Upper lobe of left lung (tissue), 6 donors: Measurements from ENCODE around the gene CDC37L1. TPM values are rescaled to one million over a fixed set of nuclear protein-coding genes. Genes with fewer than 3 reads are reported as not detected.

ENCODE experiments used
- ATAC-seq, 2 donors: fragments of 200-7000 bp; cut with Tn5 transposase; one replicate each; pipeline ENCODE4 v1.9.1; 2022; ENCODE audit warnings: mild to moderate bottlenecking in 2 of 2, moderate library complexity in 2 of 2; ENCODE audit not compliant: low FRiP score in 2 of 2
- DNase-seq, 2 donors: peaks; one replicate each; pipeline ENCODE4 v3.0.0-alpha.2; 2019 to 2020
- H3K27ac ChIP-seq, 4 donors: fragments of 200-600 bp; sonication (generic); one replicate each; pipeline ENCODE4 v1.5.1; 2016 to 2019
- H3K27me3 ChIP-seq, 4 donors: fragments of 200-600 bp; sonication (generic); one replicate each; pipeline ENCODE4 v1.5.1; 2017 to 2019
- H3K36me3 ChIP-seq, 4 donors: fragments of 200-600 bp; sonication (generic); one replicate each; pipeline ENCODE4 v1.5.1; 2016 to 2019
- H3K4me1 ChIP-seq, 4 donors: fragments of 200-600 bp; sonication (generic); one replicate each; pipeline ENCODE4 v1.5.1; 2018 to 2019
- H3K4me3 ChIP-seq, 4 donors: fragments of 200-600 bp; sonication (generic); one replicate each; pipeline ENCODE4 v1.5.1; 2017 to 2019; ENCODE audit warnings: mild to moderate bottlenecking in 2 of 4, moderate library complexity in 1 of 4
- H3K9me3 ChIP-seq, 4 donors: fragments of 200-600 bp; sonication (generic); one replicate each; pipeline ENCODE4 v1.5.1; 2018 to 2019
- EP300 ChIP-seq, 4 donors: sonication (generic); formaldehyde crosslinking; IDR thresholded peaks; one replicate each; pipeline ENCODE4 v1.5.1; 2017; ENCODE audit warnings: antibody characterized with exemption in 4 of 4, control low read depth in 2 of 4
- POLR2A ChIP-seq, 4 donors: fragments of 450-650 bp; IDR thresholded peaks; one replicate each; pipeline ENCODE4 v1.5.1; 2016 to 2017; ENCODE audit warnings: antibody characterized with exemption in 4 of 4, mild to moderate bottlenecking in 2 of 4
- POLR2AphosphoS5 ChIP-seq, 2 donors: sonication (generic); formaldehyde crosslinking; IDR thresholded peaks; one replicate each; pipeline ENCODE4 v1.5.1; 2017; ENCODE audit warnings: antibody characterized with exemption in 2 of 2
- WGBS, 2 donors: methylation state at CpG; one replicate each; pipeline ENCODE4 v1.1.5; 2017 to 2018; 5-methylcytosine and 5-hydroxymethylcytosine counted together
- total RNA-seq, 6 donors: library from RNA; depleted of rRNA in 4 of 6; stranded (reverse); fragments of >200 nt in 4 of 6; gene quantifications; one replicate each; pipeline versions ENCODE4 v1.1.0 to v1.2.1, GENCODE V29; 2016 to 2021
- TF ChIP-seq, protein P1 (sequence below), 6 experiments: fragments of 450-650 bp in 4 of 6; fragments of 200-600 bp in 2 of 6; sonication (generic) in 2 of 6; IDR thresholded peaks; one replicate each; pipeline ENCODE4 v1.5.1; 2016 to 2019; ENCODE audit warnings: antibody characterized with exemption in 6 of 6
- donor health status: DM: no; HTN: no; CAD: no; lungs with moderate emphysema.
- donor health status: DM: no; HTN: yes; CAD: no; lungs with severe emphysema.

CDC37L1 gene
- total RNA-seq, 6 donors from 2014 or later: 8.1 to 38.8 (median 18.2) TPM

- H3K36me3 ChIP-seq: no peaks in the 10 kb centered on the region
- no peak overlapping the region for H3K4me3 ChIP-seq
- DNase-seq (no peak), ATAC-seq (no peak)
- H3K4me1 ChIP-seq: peaks cover 0 to 9% (median 5%) of the 10 kb centered on the region in 4 donors
- no peaks in the 10 kb centered on the region for H3K27me3 ChIP-seq
- H3K9me3 ChIP-seq: no peaks in the 10 kb centered on the region
- TF ChIP-seq EP300 (IDR thresholded peaks at IDR 0.05) (no peak), POLR2AphosphoS5 (IDR thresholded peaks at IDR 0.05) (no peak), POLR2A (IDR thresholded peaks at IDR 0.05) (no peak)
- TF ChIP-seq, protein P1, sequence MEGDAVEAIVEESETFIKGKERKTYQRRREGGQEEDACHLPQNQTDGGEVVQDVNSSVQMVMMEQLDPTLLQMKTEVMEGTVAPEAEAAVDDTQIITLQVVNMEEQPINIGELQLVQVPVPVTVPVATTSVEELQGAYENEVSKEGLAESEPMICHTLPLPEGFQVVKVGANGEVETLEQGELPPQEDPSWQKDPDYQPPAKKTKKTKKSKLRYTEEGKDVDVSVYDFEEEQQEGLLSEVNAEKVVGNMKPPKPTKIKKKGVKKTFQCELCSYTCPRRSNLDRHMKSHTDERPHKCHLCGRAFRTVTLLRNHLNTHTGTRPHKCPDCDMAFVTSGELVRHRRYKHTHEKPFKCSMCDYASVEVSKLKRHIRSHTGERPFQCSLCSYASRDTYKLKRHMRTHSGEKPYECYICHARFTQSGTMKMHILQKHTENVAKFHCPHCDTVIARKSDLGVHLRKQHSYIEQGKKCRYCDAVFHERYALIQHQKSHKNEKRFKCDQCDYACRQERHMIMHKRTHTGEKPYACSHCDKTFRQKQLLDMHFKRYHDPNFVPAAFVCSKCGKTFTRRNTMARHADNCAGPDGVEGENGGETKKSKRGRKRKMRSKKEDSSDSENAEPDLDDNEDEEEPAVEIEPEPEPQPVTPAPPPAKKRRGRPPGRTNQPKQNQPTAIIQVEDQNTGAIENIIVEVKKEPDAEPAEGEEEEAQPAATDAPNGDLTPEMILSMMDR (IDR thresholded peaks at IDR 0.05): no peak
- no peak overlapping the region for H3K27ac ChIP-seq
- 71 to 80% methylated on average over 4 of the region's 4 CpGs for WGBS, 2 donors
Observed at GRCh38 chr9:4756420-4756819, 77.1 kb downstream of the CDC37L1 start.

Other genes with a start within 250 kb of the CDC37L1 start
- gene SLC1A1, start 189.1 kb upstream of the CDC37L1 start, total RNA-seq: 10 to 100 TPM; 16.8 to 62.5 (median 40.6) TPM
- gene PLPP6, start 17.3 kb upstream of the CDC37L1 start, total RNA-seq: 1 to 10 TPM; 2.1 to 7.6 (median 5.9) TPM
- 10 to 100 TPM in 3 of 6 donors, 1 to 10 TPM in 3; 7.4 to 38.4 (median 13.8) TPM for gene SPATA6L, start 13.1 kb upstream of the CDC37L1 start, total RNA-seq
- 10 to 100 TPM; 33.2 to 81.2 (median 51.7) TPM for gene AK3, start 61.6 kb downstream of the CDC37L1 start, total RNA-seq
- 10 to 100 TPM; 20.8 to 63.9 (median 30.1) TPM for gene RCL1, start 113.4 kb downstream of the CDC37L1 start, total RNA-seq